AG04450 (cell line): ENCODE results near the gene FAM83G. TPM values are rescaled to one million over a fixed set of nuclear protein-coding genes. Genes with fewer than 3 reads are reported as not detected.
"Not testable (repeated sequence)": the region's sequence is repeated elsewhere in the genome, so short reads cannot be mapped to it uniquely, and the experiment has no call there.

Experiments used
- CTCF ChIA-PET: fragments of 300-600, 350-600 bp; formaldehyde crosslinking; extraction: SDS; loops from one replicate; lab custom pipeline; 2022; ENCODE audit warnings: antibody characterized with exemption, inconsistent platforms; lab: Charles Lee
- POLR2A ChIA-PET: fragments of 350-600 bp; formaldehyde crosslinking; extraction: SDS; loops from one replicate; lab custom pipeline; 2021; ENCODE audit warnings: antibody characterized with exemption, inconsistent platforms; lab: Yijun Ruan, JAX
- DNase-seq: peaks from one replicate; pipeline ENCODE4 v3.0.0-alpha.2; 2011; ENCODE audit warnings: low read depth, low spot score
- H3K27ac ChIP-seq: one replicate; pipeline ENCODE4 v1.5.1; 2012; ENCODE audit warnings: low read depth, low read length, control low read depth
- H3K27me3 ChIP-seq: one replicate; pipeline ENCODE4 v1.6.0; 2012; ENCODE audit warnings: low read length; ENCODE audit not compliant: control insufficient read depth, insufficient read depth
- H3K4me3 ChIP-seq: 2 replicates; pipeline ENCODE4 v1.5.1; 2011; ENCODE audit warnings: mild to moderate bottlenecking, low read depth, low read length, control low read depth
- H3K9me3 ChIP-seq: 2 replicates; pipeline ENCODE4 v1.5.1; 2012; ENCODE audit warnings: low read length; ENCODE audit not compliant: control insufficient read depth, insufficient read depth
- polyA plus RNA-seq: library from polyadenylated mRNA; depleted of rRNA; stranded (reverse); fragments of >200 nt; gene quantifications from 2 replicates; pipeline ENCODE4 v1.2.3, GENCODE V29; 2011
- TF ChIP-seq, protein P1 (sequence below): IDR thresholded peaks from 2 replicates; pipeline ENCODE4 v1.5.1; 2011; ENCODE audit warnings: low read depth, low read length, control low read depth, inconsistent platforms

Gene FAM83G
- polyA plus RNA-seq, 1 experiment, result 4.8 TPM

DNA sequence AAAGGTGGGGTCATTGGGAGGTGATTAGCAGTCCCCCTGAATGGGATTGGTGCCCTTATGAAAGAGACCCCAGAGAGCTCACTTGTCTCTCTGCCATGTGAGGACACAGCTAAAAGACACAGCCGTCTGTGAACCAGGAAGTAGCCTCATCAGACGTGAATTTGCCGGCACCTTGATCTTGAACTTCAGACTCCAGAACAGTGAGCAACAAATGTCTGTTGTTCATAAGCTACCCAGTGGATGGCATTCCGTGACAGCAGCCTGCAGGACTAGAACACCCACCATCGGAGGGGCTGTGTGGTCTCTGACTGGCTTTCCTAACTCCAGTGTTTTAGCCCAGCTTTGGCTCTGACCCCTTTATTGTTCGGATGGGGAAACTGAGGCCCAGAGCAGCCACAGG, 33.0 kb upstream of the FAM83G start:
- CTCF ChIA-PET, result not testable (repeated sequence)

DNA sequence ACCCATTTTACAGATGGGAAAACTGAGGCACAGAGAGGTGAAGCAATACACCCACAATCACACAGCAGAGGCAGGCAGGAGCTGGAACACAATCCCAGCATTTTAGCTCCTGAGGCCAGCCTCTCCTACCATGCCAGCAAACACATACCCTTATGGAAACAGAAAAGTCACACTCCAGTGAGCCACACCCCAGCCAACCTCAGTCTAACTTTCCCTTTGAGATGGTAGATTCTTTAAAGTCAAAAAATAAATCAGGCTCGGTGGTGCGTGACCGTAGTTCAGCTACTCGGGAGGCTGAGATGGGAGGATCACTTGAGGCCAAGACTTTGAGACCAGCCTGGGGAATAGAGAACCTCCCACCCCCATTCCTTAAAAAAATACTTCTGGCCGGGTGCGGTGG, 31.6 kb upstream of the FAM83G start:
- H3K9me3 ChIP-seq, CTCF ChIA-PET: not testable (repeated sequence)

More for the DNA sequence above, 33.0 kb upstream of the FAM83G start:
- H3K4me3 ChIP-seq, H3K27me3 ChIP-seq, H3K9me3 ChIP-seq, POLR2A ChIA-PET, DNase-seq, H3K27ac ChIP-seq: not testable (repeated sequence)

DNA sequence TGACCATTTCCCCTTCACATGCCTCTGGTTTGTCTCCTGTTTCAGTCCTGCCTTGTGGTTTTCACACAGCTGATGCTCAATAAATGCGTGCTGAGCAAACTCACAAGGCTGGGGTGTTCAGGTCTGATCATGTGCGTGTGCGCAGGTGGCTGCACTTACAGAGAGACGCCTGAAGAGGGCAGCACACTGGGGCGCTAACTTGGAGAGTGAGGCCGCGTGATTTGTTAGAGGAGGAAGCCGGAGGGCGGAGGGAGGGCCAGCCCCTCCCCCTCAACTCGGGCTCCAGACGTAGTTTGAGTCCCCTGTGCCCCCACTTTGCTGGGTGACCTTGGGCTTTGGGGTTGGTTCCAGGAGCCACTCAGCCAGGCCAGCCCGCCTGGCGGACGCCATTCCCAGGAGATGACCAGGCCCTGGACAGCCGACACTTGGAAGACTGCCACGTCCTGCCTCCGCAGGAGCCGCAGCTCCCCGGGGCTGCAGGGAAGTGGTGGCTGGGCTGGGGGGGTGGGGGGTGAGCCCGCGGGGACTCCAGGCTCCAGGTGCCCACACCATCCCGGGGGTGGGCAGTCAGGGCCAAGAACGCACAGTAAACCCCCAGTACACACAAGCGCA, 27.9 kb upstream of the FAM83G start:
- H3K9me3 ChIP-seq, H3K27me3 ChIP-seq, CTCF ChIA-PET, POLR2A ChIA-PET, H3K27ac ChIP-seq, DNase-seq, H3K4me3 ChIP-seq: not testable (repeated sequence)

More for the DNA sequence above, 31.6 kb upstream of the FAM83G start:
- POLR2A ChIA-PET, H3K27ac ChIP-seq, H3K27me3 ChIP-seq, H3K4me3 ChIP-seq, DNase-seq: not testable (repeated sequence)

DNA sequence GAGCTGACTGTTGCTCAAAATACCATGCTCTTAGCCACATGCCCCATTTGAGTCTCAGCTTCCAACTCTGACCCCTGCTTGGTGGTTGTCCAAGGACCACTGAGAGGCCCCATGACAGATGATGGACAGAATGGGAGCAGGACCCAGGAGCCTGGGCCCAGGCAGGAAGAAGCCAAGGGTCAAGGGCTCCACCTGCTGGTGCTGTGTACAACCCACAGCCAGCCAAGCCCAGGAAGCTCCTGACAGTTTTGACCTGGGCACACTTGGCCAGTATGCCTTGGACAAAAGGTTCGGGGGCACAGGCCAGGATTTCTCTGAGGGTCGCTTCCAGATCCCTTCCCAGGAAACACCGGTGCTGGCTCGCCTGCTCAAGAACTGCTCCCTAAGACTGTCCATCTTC, 27.2 kb upstream of the FAM83G start:
- DNase-seq, H3K9me3 ChIP-seq, POLR2A ChIA-PET, H3K27ac ChIP-seq, H3K27me3 ChIP-seq, CTCF ChIA-PET, H3K4me3 ChIP-seq: not testable (repeated sequence)
- TF ChIP-seq, protein P1, sequence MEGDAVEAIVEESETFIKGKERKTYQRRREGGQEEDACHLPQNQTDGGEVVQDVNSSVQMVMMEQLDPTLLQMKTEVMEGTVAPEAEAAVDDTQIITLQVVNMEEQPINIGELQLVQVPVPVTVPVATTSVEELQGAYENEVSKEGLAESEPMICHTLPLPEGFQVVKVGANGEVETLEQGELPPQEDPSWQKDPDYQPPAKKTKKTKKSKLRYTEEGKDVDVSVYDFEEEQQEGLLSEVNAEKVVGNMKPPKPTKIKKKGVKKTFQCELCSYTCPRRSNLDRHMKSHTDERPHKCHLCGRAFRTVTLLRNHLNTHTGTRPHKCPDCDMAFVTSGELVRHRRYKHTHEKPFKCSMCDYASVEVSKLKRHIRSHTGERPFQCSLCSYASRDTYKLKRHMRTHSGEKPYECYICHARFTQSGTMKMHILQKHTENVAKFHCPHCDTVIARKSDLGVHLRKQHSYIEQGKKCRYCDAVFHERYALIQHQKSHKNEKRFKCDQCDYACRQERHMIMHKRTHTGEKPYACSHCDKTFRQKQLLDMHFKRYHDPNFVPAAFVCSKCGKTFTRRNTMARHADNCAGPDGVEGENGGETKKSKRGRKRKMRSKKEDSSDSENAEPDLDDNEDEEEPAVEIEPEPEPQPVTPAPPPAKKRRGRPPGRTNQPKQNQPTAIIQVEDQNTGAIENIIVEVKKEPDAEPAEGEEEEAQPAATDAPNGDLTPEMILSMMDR, result peak; percentile 42

DNA sequence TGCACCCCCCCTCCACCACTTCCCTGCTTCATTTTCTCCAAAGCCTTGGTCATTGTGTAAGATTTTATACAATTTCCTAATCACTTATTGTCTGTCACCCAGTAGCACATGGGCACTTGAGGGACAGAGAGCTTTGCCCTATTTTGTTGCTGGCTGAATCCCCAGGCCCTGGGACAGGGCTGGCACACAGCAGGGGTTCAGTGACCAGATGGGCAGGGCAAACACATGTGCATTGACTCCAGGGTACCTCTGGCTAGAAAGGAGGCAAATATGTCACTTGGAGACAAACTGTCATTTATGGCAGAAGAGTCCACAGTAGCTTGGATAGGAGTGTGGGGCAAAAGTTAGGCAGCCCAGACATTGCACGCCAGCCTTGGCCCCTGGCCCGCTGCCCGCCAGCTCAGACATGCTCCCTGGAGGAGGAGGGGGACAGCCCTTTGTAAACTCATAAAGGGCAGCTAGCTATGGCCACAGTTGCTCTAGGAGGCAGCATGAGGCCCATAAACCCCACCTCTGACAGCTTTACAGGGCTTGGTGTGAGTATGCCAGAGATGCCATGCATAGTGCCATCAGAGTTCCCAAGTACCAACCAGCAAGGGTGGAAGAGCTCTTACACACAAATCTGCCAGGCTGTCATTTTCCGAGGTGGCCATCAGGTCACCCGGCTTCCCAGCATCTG, 26.3 kb upstream of the FAM83G start:
- POLR2A ChIA-PET, H3K4me3 ChIP-seq, H3K9me3 ChIP-seq, CTCF ChIA-PET, H3K27me3 ChIP-seq, DNase-seq, H3K27ac ChIP-seq: not testable (repeated sequence)

DNA sequence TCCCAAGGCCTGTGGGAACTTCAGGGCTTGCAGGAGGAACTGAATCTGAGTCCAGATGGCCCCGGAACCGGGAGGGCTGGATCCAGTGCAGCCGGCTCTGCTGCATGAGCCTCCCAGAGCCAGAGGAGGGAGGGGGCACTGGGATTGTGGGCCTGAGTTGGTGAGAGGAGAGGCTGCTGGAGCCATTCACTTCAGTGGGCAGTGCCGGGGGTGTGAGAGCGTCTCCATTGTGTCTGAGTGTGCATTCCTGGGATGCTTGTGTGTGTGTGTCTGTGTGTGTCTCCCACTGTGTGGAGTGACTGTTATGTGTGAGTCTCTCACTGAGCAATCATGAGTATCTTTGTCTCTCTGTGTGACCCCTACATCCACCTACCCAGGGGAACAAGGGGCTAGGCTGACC, 25.2 kb upstream of the FAM83G start:
- H3K27me3 ChIP-seq, POLR2A ChIA-PET, H3K4me3 ChIP-seq, CTCF ChIA-PET, H3K27ac ChIP-seq, DNase-seq, H3K9me3 ChIP-seq: not testable (repeated sequence)

DNA sequence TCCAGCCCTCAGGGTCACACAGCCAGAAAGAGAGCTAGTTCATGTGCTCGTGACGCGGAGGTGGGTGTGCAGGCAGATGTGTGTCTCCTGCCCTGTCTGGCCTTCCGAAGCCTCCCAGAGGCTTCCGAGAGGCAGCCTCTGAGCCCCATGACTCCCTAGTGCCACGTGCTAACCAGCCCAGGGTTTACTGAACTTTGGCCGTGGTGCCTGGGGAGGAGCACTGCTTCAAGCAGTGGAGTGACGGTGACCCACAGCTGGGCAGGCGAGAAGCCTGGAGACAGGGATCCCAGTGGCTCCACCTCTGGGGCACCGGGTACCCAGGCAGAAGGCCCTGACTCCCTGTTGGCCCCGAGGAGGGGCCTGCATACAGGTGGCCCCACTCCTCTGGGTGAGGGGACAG, 24.1 kb upstream of the FAM83G start:
- H3K9me3 ChIP-seq, H3K27ac ChIP-seq, H3K27me3 ChIP-seq, H3K4me3 ChIP-seq, CTCF ChIA-PET, DNase-seq, POLR2A ChIA-PET: not testable (repeated sequence)
